Stimulated activated CD4-positive, alpha-beta T cell treated with anti-CD3 and anti-CD28 coated beads, Interleukin-1b, Interleukin-23, amount 100 ng/mL, for 4 hours (primary cell): ENCODE measurements around the gene KDM8.
A peak's percentile ranks its signal among the peaks of the same experiment; 100 is the strongest.

ENCODE experiments used
- DNase-seq, 2 donors: peaks; one replicate each; pipeline ENCODE4 v3.0.0-alpha.2; 2020; ENCODE audit warnings: low read depth in 2 of 2

KDM8 gene

DNA sequence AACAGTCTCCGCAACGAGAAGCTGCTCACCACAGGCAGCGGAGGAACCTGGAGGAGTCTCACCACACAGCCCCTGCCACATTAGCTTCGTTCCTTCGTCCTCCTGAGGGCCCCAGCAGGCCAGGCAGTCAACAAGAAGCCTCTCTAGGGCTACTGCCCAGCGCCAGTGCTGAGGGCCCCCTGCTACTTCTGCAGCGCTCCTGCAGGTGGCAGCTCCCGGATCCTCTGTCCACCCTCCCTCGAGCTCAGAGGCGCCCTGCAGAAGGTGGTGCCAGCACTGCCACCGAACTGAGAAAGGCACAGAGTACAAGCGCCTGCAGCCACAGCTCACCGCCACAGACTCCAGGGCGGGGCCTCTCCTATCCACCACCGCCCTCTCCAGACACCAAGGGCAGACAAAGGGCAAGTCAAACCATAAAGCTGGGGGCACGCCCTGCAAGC, 27.3 kb downstream of the KDM8 start:
- peak in 1 of 2 donors; percentile 43 for DNase-seq

DNA sequence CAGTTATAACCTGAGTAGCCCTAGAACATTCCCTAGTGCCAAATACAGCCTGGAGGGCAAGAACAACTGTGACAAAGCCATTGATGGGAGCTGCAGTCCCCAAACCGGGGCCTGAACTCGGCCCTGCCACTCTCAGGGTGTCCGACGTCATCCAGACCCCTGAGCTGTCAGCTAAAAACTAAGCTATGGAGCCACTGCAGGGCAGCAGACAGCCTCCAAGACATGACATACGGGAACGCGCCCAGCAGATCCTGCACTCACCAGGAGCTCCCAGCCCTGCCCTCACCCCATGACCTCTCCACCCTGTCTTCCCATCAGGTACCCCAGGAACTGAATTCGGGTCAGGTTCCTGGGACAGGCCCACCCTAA, 28.4 kb downstream of the KDM8 start:
- DNase-seq = no peak

GRCh38 chr16:27232061-27232900, 29.0 kb downstream of the KDM8 start:
- no peak for DNase-seq

GRCh38 chr16:27232901-27233625, 29.7 kb downstream of the KDM8 start:
- no peak for DNase-seq

DNA sequence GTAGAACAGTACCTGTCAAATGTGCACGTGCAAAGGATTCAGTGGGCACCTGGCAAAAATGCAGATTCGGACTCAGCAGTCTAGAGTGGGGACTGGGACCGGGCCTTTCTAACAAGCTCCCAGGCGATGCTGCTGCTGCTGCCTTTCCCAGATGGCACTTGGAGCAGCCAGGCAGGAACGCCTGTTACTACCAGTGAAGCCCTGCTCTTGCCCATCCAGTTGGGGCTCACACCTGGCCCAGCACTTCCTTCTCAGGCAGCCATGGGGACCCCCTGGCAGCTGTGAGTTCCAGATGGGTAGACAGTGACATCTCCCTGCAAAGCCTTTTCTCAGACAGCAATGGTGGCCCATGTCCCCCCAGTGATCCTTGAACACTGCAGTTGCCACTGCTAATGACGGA, 30.4 kb downstream of the KDM8 start:
- DNase-seq = no peak

- DNase-seq = no peak
Measured at GRCh38 chr16:27234171-27234570, 30.8 kb downstream of the KDM8 start.

GRCh38 chr16:27234603-27235002, 31.3 kb downstream of the KDM8 start:
- no peak for DNase-seq

DNA sequence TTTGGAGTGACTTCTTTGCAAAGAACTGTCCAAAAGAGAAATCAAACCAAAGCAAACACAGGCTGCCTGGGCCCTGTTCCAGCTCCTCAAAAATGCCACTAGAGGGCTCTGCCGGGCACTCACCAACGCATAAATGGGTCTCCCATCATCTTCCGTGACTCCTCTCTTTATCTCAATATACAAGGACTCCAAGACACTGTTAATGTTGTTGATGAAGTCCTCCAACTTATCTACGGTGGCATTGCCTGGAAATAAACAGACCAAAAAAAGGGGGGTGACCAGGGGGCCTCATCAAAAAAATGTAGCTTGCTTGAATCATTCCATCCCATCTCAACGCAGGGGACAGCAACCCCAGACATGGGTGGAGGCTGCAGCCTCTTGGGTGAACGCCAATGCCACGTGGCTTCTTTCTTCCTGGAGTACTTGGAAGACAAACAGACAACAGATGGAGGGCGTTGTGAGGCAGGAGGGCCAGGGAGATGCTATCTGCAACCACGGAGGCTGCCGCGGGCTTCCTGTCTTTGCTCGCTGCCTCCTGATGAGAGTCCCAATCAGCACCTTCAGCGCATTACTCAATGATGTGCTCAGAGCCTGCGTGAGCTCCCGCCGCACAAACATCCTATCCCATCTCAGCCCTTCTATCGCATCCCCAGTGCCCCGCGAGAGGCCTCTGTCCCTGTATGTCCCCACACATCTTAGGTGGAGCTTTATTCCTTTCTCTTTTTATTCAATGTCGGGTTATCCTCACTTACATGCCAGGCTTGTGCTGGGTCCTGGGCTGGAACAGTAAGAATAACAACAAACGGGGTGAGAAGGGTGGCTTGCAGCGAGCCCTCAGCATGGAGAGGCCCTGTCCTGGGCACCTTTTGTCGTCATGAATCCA, 32.0 kb downstream of the KDM8 start:
- peak; percentile 49 to 62 for DNase-seq

GRCh38 chr16:27235938-27236245, 32.6 kb downstream of the KDM8 start:
- no peak for DNase-seq

- no peak for DNase-seq
Measured at GRCh38 chr16:27236635-27237218, 33.4 kb downstream of the KDM8 start.

- DNase-seq = peak; percentile 60 to 70
Measured at GRCh38 chr16:27237219-27238015, 34.1 kb downstream of the KDM8 start.

DNA sequence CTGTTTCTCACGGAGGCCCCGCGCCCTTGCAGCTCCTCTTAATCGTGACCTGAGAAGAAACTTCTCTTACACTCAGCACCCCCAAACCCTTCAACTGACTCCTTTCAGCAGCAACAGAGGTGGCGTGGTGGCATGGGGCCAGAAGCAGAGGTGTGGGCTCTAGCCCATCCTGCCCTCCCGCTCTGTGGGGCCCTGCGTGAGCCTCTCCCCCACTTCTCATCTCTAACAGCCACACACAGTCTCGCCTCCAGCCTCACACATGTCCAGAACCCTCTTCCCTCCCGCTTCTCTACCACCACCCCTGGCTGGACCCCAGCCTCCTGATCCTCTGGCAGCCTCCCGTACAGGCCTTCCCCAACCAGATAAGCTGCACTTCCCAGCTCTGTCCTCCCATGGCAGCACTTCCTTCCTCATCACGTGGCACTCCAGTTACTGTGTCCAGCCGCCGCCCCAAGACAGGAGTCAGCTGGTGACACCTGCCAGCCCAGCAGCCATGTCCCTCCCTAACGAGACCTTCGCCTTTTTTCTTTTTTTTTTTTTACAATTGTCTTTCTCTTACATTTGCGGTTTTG, 34.8 kb downstream of the KDM8 start:
- DNase-seq = peak in 1 of 2 donors; percentile 28

DNA sequence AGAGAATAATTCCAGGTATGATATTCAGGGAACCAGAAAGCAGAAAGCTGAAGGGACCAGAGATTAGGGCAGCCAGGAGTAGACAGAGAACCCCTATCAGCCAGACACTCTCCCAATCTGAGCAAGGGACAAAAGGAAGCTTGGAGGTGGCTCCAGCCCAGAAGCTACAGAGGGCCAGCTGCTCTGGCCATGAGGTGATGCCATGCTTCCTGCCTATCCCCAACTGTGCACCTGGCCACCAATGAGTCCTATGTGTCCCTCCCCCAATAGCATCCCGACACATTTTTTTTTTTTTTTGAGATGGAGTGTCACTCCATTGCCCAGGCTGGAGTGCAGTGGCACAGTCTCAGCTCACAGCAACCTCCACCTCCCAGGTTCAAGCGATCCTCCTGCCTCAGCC, 35.3 kb downstream of the KDM8 start:
- DNase-seq = no peak

DNA sequence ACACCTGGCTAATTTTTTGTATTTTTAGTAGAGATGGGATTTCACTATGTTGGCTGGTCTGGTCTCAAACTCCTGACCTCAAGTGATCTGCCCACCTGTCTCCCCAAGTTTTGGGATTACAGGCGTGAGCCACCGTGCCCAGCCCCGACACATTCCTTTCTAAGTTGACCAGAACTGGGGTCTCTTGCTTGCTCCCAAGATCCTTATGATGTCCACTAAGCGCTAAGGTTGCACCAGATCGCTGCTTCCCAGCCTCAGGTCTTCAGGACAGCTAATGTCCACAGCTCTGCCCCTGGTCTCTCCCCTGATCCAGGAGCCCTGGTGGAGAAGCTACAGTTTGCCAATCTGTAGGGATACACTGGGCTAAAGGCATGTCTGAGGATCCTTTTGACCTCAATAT, 35.7 kb downstream of the KDM8 start:
- no peak for DNase-seq

- no peak for DNase-seq
Measured at GRCh38 chr16:27239906-27240655, 36.8 kb downstream of the KDM8 start.

GRCh38 chr16:27240948-27241531, 37.7 kb downstream of the KDM8 start:
- no peak for DNase-seq

GRCh38 chr16:27241658-27242057, 38.3 kb downstream of the KDM8 start:
- DNase-seq = no peak

DNA sequence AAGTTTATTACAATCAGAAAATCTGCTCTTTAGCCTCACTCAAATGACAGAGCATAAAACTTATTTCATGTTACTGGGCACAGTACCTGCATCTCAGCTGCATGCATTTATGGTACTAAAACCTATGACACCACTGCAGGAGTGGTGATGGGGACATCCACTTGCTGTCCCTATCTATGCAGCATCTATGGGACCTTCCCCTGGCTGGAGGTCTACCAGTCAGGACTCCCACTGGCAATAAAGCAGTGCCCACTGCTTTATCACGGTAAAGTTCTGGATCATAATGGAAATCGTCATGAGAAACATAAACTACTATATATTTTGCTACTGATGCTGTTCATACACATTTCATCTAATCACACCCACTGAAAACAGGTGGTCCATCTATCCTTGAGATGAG, 39.1 kb downstream of the KDM8 start:
- DNase-seq = no peak

DNA sequence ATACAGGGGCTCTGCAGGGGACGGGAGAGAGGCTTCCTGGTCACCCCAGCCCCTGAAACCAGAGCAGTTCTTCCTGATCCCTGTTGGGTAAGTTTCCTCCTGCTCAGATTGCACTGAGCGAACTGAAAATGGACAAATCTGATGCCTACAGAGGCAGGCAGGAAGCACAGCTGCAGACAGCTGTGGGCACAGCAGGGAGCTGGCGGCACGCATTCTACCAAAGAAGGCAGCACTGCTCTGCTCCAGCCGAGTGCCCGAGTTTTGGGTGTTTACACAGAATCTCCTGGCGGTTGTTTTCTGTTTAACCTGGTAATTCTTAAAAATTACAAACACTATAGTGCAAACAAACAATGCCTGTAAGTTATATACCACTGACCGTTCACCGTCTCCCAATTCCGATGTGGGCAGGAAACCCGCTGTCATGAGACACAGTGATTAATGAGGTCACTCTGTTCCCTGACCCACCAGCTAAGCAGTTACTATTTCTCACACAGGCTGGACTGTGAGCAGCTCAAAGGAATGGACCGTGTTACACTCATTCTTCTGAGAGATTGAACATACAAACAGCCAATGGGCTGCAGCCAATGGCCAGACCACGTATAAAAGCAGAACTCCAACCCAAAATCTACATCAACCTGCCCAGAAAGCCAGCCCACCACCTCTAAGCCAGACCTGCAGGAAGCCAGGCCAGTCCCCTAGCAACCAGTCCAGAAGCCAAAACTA, 39.7 kb downstream of the KDM8 start:
- DNase-seq = no peak
